Caco-2 (cell line): Measurements from ENCODE around the gene ZMPSTE24. TPM values are rescaled to one million over a fixed set of nuclear protein-coding genes. Genes with fewer than 3 reads are reported as not detected.
"Not testable (repeated sequence)": the region's sequence is repeated elsewhere in the genome, so short reads cannot be mapped to it uniquely, and the experiment has no call there.

Experiments used
- BruUV-seq: library from RNA; stranded (reverse); fragments of 400-500 nt; replicated peaks from 2 replicates; lab custom pipeline; 2021; lab: Mats Ljungman, UMichigan
- CTCF ChIA-PET: fragments of 300-600 bp; sonication (Branson Sonifier 250); formaldehyde crosslinking; loops from one replicate; lab custom pipeline; 2022; ENCODE audit warnings: antibody characterized with exemption; lab: Charles Lee
- POLR2A ChIA-PET: fragments of 300-600 bp; sonication (Branson Sonifier 250); formaldehyde crosslinking; loops from one replicate; lab custom pipeline; 2022; ENCODE audit warnings: antibody characterized with exemption; lab: Charles Lee
- DNase-seq, 2 experiments: peaks; one replicate each; pipeline versions ENCODE4 v3.0.0 to v3.0.0-alpha.2; 2020 to 2022
- H3K27me3 ChIP-seq: replicated peaks from 2 replicates; pipeline ENCODE4 v1.6.0; 2011; ENCODE audit warnings: low read length; ENCODE audit not compliant: control insufficient read depth, insufficient read depth
- H3K36me3 ChIP-seq: 2 replicates; pipeline ENCODE4 v1.5.1; 2011; ENCODE audit warnings: low read length; ENCODE audit not compliant: control insufficient read depth, insufficient read depth
- H3K4me1 ChIP-seq: fragments of 250-450 bp; sonication (Bioruptor Pico); 2 replicates; pipeline ENCODE4 v1.5.1; 2020; ENCODE audit warnings: mild to moderate bottlenecking
- H3K4me3 ChIP-seq: 2 replicates; pipeline ENCODE4 v1.5.1; 2011; ENCODE audit warnings: low read depth, mild to moderate bottlenecking, control low read depth, low read length
- H3K9me3 ChIP-seq: fragments of 250-450 bp; sonication (Bioruptor Pico); 2 replicates; pipeline ENCODE4 v1.5.1; 2020; ENCODE audit warnings: mild to moderate bottlenecking, moderate library complexity
- H3K27ac Mint-ChIP-seq: one replicate; pipeline ENCODE4 v1.8.0; 2022; ENCODE audit warnings: mixed read lengths; ENCODE audit not compliant: unreplicated experiment
- H3K27me3 Mint-ChIP-seq: one replicate; pipeline ENCODE4 v1.8.0; 2022; ENCODE audit warnings: mixed read lengths; ENCODE audit not compliant: insufficient read depth, unreplicated experiment
- H3K36me3 Mint-ChIP-seq: one replicate; pipeline ENCODE4 v1.8.0; 2022; ENCODE audit warnings: mild to moderate bottlenecking, mixed read lengths; ENCODE audit not compliant: insufficient read depth, unreplicated experiment
- H3K4me1 Mint-ChIP-seq: one replicate; pipeline ENCODE4 v1.8.0; 2022; ENCODE audit warnings: low read depth, mixed read lengths; ENCODE audit not compliant: unreplicated experiment
- H3K4me3 Mint-ChIP-seq: one replicate; pipeline ENCODE4 v1.8.0; 2022; ENCODE audit warnings: mild to moderate bottlenecking, moderate library complexity, mixed read lengths; ENCODE audit not compliant: unreplicated experiment
- H3K9me3 Mint-ChIP-seq: one replicate; pipeline ENCODE4 v1.8.0; 2022; ENCODE audit warnings: mixed read lengths; ENCODE audit not compliant: unreplicated experiment
- intact Hi-C: fragments of 100-400 bp; cut with micrococcal nuclease; formaldehyde crosslinking; loops from one replicate; pipeline ENCODE4 v1.10.0; 2022; ENCODE audit not compliant: unreplicated experiment
- total RNA-seq: library from RNA; stranded (reverse); gene quantifications from 2 replicates; pipeline ENCODE4 v1.2.3, GENCODE V29; 2022
- TF ChIP-seq, protein P1 (sequence below), 2 experiments: fragments of 200-600 bp in 1 of 2; IDR thresholded peaks; 1 replicate in 1 of 2; 2 replicates in 1 of 2; pipeline versions ENCODE4 v1.5.1 to v1.8.0; 2011 to 2022; ENCODE audit warnings: antibody characterized with exemption in 1 of 2, control low read depth in 1 of 2, inconsistent platforms in 1 of 2, low read depth in 1 of 2, low read length in 1 of 2, mild to moderate bottlenecking in 1 of 2, moderate library complexity in 1 of 2; ENCODE audit not compliant: insufficient read depth in 1 of 2, severe bottlenecking in 1 of 2, unreplicated experiment in 1 of 2

Gene ZMPSTE24
- total RNA-seq, 1 experiment from 2014 or later, result 37.9 TPM

DNA sequence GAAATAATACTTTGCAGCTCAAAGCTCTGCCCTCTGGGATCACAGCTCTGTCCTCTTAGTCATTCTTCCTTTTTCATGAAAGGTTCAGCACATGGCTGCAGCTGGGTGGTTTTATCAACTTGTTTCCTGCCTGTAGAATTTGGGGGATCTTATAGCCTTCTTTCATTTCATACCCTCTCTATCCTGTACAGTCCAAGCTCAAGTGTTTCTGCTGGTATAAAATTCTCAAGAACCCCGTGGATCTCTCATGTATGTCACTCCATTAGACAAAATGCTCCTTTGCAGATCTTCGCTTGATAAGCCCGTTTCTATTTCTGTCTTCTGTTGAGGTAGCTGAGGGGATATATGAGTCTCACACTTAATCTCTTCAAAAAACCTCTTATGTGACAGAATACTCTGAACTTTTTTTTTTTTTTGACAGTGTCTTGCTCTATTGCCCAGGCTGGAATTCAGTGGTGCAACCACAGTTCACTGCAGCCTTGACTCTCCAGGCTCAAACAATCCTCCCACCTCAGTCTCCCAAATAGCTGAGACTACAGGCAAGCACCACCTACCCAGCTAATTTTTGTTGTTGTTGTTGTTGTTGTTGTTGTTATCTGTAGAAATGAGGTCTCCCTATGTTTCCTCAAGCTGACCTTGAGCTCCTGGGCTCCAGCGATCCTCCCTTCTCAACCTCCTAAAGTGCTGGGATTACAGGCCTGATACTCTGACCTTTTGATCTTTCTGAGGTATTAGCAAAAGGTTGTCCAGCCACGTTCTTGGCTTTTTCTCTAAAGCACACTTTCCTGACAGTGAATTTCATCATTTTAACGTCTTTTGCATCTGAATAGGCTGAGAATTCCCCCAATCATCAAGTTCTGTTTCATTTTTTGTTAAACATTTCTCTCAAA, 83.7 kb downstream of the ZMPSTE24 start:
- intact Hi-C loops, result no loop called here
- no peak for DNase-seq
- peaks cover 8% of the 10 kb centered on the region for H3K4me1 Mint-ChIP-seq
- no peaks in the 10 kb centered on the region for H3K4me1 ChIP-seq
- H3K4me3 Mint-ChIP-seq, result no peak overlapping the region
- H3K9me3 Mint-ChIP-seq, result no peaks in the 10 kb centered on the region
- H3K4me3 ChIP-seq, result no peak overlapping the region
- ChIA-PET CTCF (interaction anchor here (0.6 kb wide), 2 partner anchors 32 to 745 kb away, joined by 3 to 5 read pairs; partner anchors contain the start of gene SMAP2), POLR2A (no interaction called here)
- peaks cover 6% of the 10 kb centered on the region for H3K36me3 Mint-ChIP-seq
- no peaks in the 10 kb centered on the region for H3K27me3 ChIP-seq
- H3K9me3 ChIP-seq, result no peaks in the 10 kb centered on the region
- BruUV-seq, result no TSS peak
- H3K27me3 Mint-ChIP-seq, result no peaks in the 10 kb centered on the region
- TF ChIP-seq, protein P1, sequence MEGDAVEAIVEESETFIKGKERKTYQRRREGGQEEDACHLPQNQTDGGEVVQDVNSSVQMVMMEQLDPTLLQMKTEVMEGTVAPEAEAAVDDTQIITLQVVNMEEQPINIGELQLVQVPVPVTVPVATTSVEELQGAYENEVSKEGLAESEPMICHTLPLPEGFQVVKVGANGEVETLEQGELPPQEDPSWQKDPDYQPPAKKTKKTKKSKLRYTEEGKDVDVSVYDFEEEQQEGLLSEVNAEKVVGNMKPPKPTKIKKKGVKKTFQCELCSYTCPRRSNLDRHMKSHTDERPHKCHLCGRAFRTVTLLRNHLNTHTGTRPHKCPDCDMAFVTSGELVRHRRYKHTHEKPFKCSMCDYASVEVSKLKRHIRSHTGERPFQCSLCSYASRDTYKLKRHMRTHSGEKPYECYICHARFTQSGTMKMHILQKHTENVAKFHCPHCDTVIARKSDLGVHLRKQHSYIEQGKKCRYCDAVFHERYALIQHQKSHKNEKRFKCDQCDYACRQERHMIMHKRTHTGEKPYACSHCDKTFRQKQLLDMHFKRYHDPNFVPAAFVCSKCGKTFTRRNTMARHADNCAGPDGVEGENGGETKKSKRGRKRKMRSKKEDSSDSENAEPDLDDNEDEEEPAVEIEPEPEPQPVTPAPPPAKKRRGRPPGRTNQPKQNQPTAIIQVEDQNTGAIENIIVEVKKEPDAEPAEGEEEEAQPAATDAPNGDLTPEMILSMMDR (IDR thresholded peaks at IDR 0.05; ENCODE audit: insufficient read depth in 1 of 2, low read depth in 1 of 2, low read length in 1 of 2, severe bottlenecking in 1 of 2, unreplicated experiment in 1 of 2), result no peak
- H3K36me3 ChIP-seq, result no peaks in the 10 kb centered on the region
- H3K27ac Mint-ChIP-seq, result no peak overlapping the region

GRCh38 chr1:40342381-40342717, 84.3 kb downstream of the ZMPSTE24 start:
- H3K4me3 Mint-ChIP-seq, H3K9me3 ChIP-seq, H3K4me1 ChIP-seq, DNase-seq, H3K27me3 Mint-ChIP-seq, BruUV-seq, H3K4me3 ChIP-seq, intact Hi-C loops, H3K36me3 ChIP-seq, POLR2A ChIA-PET, H3K36me3 Mint-ChIP-seq, H3K9me3 Mint-ChIP-seq, H3K27me3 ChIP-seq, CTCF ChIA-PET, H3K4me1 Mint-ChIP-seq, H3K27ac Mint-ChIP-seq: not testable (repeated sequence)

Other genes with a start within 250 kb of the ZMPSTE24 start
- gene CAP1, start 217.5 kb upstream of the ZMPSTE24 start, total RNA-seq, result 181 and 219 TPM in 2 replicates
- 142 and 144 TPM in 2 replicates for gene PPT1, start 161.0 kb upstream of the ZMPSTE24 start, total RNA-seq
- gene RLF, start 96.8 kb upstream of the ZMPSTE24 start, total RNA-seq, result 11.6 and 12.8 TPM in 2 replicates
- gene TMCO2, start 10.3 kb upstream of the ZMPSTE24 start, total RNA-seq, result not detected in 2 replicates
- 0.23 and 0.39 TPM in 2 replicates for gene COL9A2, start 59.0 kb downstream of the ZMPSTE24 start, total RNA-seq
- gene SMAP2, start 115.5 kb downstream of the ZMPSTE24 start, total RNA-seq, result 6.8 and 7.5 TPM in 2 replicates
- gene ZFP69B, start 192.2 kb downstream of the ZMPSTE24 start, total RNA-seq, result 1.2 TPM in 2 replicates
- 2.5 and 2.6 TPM in 2 replicates for gene ZFP69, start 219.1 kb downstream of the ZMPSTE24 start, total RNA-seq